ENCODE results near the gene DSP.

The DSP gene

DNA sequence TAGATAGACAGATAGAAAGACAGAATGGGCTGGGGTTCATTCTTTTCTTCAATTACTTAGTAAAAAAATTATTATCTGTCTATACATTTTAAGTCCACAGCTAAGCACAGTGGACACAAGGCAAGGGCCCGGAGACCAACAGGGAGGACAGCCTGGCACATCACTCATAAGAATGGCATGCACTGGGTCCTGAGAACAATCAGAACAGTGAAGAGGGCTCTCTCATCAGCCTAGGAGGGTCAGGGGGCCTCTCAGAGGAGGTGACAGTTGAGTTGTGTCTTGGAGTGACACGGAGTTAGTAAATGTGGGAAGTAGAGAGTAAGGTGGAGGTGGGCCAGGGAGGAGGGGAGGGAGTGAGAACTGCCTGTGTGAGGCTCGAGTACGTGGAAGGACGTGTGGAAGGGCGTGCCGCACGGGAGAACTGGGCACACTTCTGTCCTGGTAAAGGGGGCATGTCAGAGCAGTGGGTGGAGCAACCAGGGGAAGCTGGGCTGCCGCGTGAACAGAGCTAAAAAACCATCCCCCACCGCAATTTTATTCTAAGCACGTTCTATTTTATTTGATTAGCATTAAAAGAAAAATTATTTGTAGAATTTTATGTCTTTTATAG is 45.1 kb upstream of the DSP start:
- H2AFZ ChIP-seq (ENCODE audit: low read length), result no peak overlapping the region

DNA sequence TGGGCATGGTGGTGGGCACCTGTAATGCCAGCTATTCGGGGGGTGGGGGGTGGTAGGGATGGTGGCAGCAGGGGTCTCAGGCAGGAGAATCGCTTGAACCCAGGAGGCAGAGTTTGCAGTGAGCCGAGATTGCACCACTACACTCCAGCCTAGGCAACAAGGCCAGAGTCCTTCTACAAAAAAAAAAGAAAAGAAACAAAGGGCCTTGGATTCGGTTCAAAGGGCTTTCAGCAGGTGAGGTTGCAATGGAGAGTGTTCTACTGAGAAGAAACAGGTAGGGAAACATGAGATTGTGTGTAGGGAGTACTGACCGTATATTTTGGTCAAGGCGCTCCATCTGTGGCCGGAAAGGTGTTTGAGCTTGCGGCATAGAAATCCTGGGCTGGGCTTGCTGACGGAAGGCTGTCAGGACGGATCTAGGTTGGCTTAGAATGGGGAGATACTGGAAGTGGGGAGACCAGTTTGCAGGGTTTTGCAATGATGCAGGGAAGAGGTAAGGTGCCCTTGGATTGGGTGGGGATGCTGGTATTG is 40.7 kb upstream of the DSP start:
- H3F3A ChIP-seq (ENCODE audit: low read depth), result no peaks in the 10 kb centered on the region
- H3K27me3 ChIP-seq (ENCODE audit: insufficient read depth, low read length, poor library complexity, severe bottlenecking), result no peaks in the 10 kb centered on the region
- no peak overlapping the region for H3K9ac ChIP-seq (ENCODE audit: low read depth, low read length, poor library complexity, severe bottlenecking)
- no peak overlapping the region for H2AFZ ChIP-seq (ENCODE audit: low read length)
- H3K4me1 ChIP-seq (ENCODE audit: insufficient read depth, low read length, poor library complexity, severe bottlenecking), result no peaks in the 10 kb centered on the region
- no peaks in the 10 kb centered on the region for H3K9me2 ChIP-seq (replicated peaks; ENCODE audit: low read depth, low read length)
- no peak overlapping the region for H3K4me2 ChIP-seq (ENCODE audit: low read depth, low read length, poor library complexity, severe bottlenecking)
- no peaks in the 10 kb centered on the region for H3K79me2 ChIP-seq (ENCODE audit: insufficient read depth, low read length)
- no peak overlapping the region for H3K4me3 ChIP-seq (ENCODE audit: low read length, poor library complexity, severe bottlenecking)
- H4K20me1 ChIP-seq (ENCODE audit: insufficient read depth, low read length, poor library complexity, severe bottlenecking), result no peaks in the 10 kb centered on the region
- H3K9me3 ChIP-seq (ENCODE audit: insufficient read depth, low read depth, low read length), result no peaks in the 10 kb centered on the region
- no peaks in the 10 kb centered on the region for H3K36me3 ChIP-seq (ENCODE audit: insufficient read depth, low read length)
- TF ChIP-seq, protein P1, sequence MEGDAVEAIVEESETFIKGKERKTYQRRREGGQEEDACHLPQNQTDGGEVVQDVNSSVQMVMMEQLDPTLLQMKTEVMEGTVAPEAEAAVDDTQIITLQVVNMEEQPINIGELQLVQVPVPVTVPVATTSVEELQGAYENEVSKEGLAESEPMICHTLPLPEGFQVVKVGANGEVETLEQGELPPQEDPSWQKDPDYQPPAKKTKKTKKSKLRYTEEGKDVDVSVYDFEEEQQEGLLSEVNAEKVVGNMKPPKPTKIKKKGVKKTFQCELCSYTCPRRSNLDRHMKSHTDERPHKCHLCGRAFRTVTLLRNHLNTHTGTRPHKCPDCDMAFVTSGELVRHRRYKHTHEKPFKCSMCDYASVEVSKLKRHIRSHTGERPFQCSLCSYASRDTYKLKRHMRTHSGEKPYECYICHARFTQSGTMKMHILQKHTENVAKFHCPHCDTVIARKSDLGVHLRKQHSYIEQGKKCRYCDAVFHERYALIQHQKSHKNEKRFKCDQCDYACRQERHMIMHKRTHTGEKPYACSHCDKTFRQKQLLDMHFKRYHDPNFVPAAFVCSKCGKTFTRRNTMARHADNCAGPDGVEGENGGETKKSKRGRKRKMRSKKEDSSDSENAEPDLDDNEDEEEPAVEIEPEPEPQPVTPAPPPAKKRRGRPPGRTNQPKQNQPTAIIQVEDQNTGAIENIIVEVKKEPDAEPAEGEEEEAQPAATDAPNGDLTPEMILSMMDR (conservative IDR thresholded peaks at IDR 0.05; ENCODE audit: low read length), result no peak
- no peak for TF ChIP-seq EZH2phosphoT487 (IDR thresholded peaks at IDR 0.05; ENCODE audit: borderline replicate concordance)

More for the DNA sequence above, 45.1 kb upstream of the DSP start:
- Histone ChIP-seq H3K36me3 (ENCODE audit: insufficient read depth, low read length) (no peaks in the 10 kb centered on the region), H3K9me3 (ENCODE audit: insufficient read depth, low read depth, low read length) (no peaks in the 10 kb centered on the region), H3K4me1 (ENCODE audit: insufficient read depth, low read length, poor library complexity, severe bottlenecking) (no peaks in the 10 kb centered on the region), H3K4me2 (ENCODE audit: low read depth, low read length, poor library complexity, severe bottlenecking) (no peak overlapping the region), H3K9me2 (replicated peaks; ENCODE audit: low read depth, low read length) (no peaks in the 10 kb centered on the region), H3K4me3 (ENCODE audit: low read length, poor library complexity, severe bottlenecking) (no peak overlapping the region), H3K27me3 (ENCODE audit: insufficient read depth, low read length, poor library complexity, severe bottlenecking) (no peaks in the 10 kb centered on the region), H3K79me2 (ENCODE audit: insufficient read depth, low read length) (no peaks in the 10 kb centered on the region), H3F3A (ENCODE audit: low read depth) (no peaks in the 10 kb centered on the region), H4K20me1 (ENCODE audit: insufficient read depth, low read length, poor library complexity, severe bottlenecking) (no peaks in the 10 kb centered on the region), H3K9ac (ENCODE audit: low read depth, low read length, poor library complexity, severe bottlenecking) (no peak overlapping the region)
- TF ChIP-seq EZH2phosphoT487 (IDR thresholded peaks at IDR 0.05; ENCODE audit: borderline replicate concordance), result no peak

DNA sequence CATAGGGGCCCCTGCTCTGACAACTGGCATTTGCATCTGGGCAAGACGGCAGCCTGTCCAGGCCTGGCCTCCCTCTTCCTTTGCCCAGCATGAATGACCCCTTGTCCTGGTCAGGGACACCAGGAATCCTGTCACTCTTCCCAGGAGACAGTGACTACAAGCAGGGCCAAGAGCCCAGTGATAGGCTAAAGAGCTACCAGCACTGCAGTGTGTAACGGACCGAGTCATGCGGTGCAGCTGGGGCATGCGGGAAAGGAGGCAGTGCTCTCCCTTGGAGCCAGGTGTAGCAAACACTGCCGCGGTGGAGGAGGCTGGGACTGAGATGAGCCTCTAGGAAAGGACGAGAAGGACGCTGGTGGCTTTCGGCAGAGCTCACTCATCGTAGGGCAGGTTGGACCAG is 38.7 kb upstream of the DSP start:
- H3K9me2 ChIP-seq (replicated peaks; ENCODE audit: low read depth, low read length), result no peaks in the 10 kb centered on the region
- H3K9me3 ChIP-seq (ENCODE audit: insufficient read depth, low read depth, low read length), result no peaks in the 10 kb centered on the region
- H3K4me2 ChIP-seq (ENCODE audit: low read depth, low read length, poor library complexity, severe bottlenecking), result no peak overlapping the region
- H3F3A ChIP-seq (ENCODE audit: low read depth), result no peaks in the 10 kb centered on the region
- H2AFZ ChIP-seq (ENCODE audit: low read length), result no peak overlapping the region
- no peak overlapping the region for H3K4me3 ChIP-seq (ENCODE audit: low read length, poor library complexity, severe bottlenecking)
- H3K4me1 ChIP-seq (ENCODE audit: insufficient read depth, low read length, poor library complexity, severe bottlenecking), result no peaks in the 10 kb centered on the region
- no peaks in the 10 kb centered on the region for H4K20me1 ChIP-seq (ENCODE audit: insufficient read depth, low read length, poor library complexity, severe bottlenecking)
- no peak for TF ChIP-seq EZH2phosphoT487 (IDR thresholded peaks at IDR 0.05; ENCODE audit: borderline replicate concordance)
- TF ChIP-seq, protein P1 (conservative IDR thresholded peaks at IDR 0.05; ENCODE audit: low read length), result no peak
- no peaks in the 10 kb centered on the region for H3K27me3 ChIP-seq (ENCODE audit: insufficient read depth, low read length, poor library complexity, severe bottlenecking)
- H3K36me3 ChIP-seq (ENCODE audit: insufficient read depth, low read length), result no peaks in the 10 kb centered on the region
- no peaks in the 10 kb centered on the region for H3K79me2 ChIP-seq (ENCODE audit: insufficient read depth, low read length)
- no peak overlapping the region for H3K9ac ChIP-seq (ENCODE audit: low read depth, low read length, poor library complexity, severe bottlenecking)

DNA sequence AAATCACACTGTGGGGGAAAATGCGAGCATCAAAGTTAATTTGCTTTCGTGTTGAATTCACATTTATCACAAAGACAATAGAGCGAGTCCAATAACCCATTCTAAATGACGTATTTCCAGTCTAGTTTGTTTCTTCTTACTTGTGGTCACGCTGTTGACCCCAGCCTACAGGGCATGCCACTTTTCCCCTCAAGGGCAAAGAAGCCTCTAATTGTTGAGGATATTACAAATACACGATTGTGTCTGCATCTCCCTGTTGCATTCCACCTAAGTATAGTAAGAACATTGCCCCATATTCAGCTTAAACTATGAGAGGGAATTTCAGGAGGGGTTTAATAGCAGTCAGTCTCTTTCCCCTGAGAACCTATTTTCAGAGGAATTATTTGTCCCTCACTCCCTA is 37.4 kb upstream of the DSP start:
- H3K4me1 ChIP-seq (ENCODE audit: insufficient read depth, low read length, poor library complexity, severe bottlenecking), result no peaks in the 10 kb centered on the region
- H3K79me2 ChIP-seq (ENCODE audit: insufficient read depth, low read length), result no peaks in the 10 kb centered on the region
- H3K4me3 ChIP-seq (ENCODE audit: low read length, poor library complexity, severe bottlenecking), result no peak overlapping the region
- no peak overlapping the region for H3K4me2 ChIP-seq (ENCODE audit: low read depth, low read length, poor library complexity, severe bottlenecking)
- H3K27me3 ChIP-seq (ENCODE audit: insufficient read depth, low read length, poor library complexity, severe bottlenecking), result no peaks in the 10 kb centered on the region
- no peaks in the 10 kb centered on the region for H4K20me1 ChIP-seq (ENCODE audit: insufficient read depth, low read length, poor library complexity, severe bottlenecking)
- TF ChIP-seq, protein P1 (conservative IDR thresholded peaks at IDR 0.05; ENCODE audit: low read length), result no peak
- no peak for TF ChIP-seq EZH2phosphoT487 (IDR thresholded peaks at IDR 0.05; ENCODE audit: borderline replicate concordance)
- no peaks in the 10 kb centered on the region for H3K9me3 ChIP-seq (ENCODE audit: insufficient read depth, low read depth, low read length)
- no peak overlapping the region for H3K9ac ChIP-seq (ENCODE audit: low read depth, low read length, poor library complexity, severe bottlenecking)
- H3K36me3 ChIP-seq (ENCODE audit: insufficient read depth, low read length), result no peaks in the 10 kb centered on the region
- no peaks in the 10 kb centered on the region for H3F3A ChIP-seq (ENCODE audit: low read depth)
- H2AFZ ChIP-seq (ENCODE audit: low read length), result no peak overlapping the region
- no peaks in the 10 kb centered on the region for H3K9me2 ChIP-seq (replicated peaks; ENCODE audit: low read depth, low read length)

Measured in Loucy (cell line).